ENCODE measurements around the gene NAV3.

NAV3 gene

DNA sequence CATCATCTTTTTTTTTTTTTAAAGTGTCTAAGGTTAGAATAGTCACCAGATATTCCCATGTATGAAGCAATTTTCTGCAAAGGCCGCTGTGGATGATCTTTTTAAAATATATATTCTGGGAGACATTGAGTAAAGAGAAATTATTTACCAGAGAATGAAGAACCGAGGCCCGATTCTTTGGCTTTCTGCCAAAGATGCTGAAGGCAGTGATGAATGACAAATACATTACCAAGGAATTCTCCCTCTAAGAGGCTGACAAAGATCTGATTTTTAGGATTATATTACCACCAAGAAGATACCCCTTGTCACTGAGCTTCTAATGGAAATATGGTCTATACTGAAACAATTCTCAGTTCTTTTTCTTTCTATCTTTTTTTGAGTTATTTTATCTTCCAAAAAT lies 336.8 kb downstream of the NAV3 start:
- H3K27me3 ChIP-seq (ENCODE audit: low read depth, low read length) = no peaks in the 10 kb centered on the region
- no peak overlapping the region for H2AFZ ChIP-seq (ENCODE audit: low read depth, low read length)
- no peaks in the 10 kb centered on the region for H4K20me1 ChIP-seq (ENCODE audit: insufficient read depth, low read length)

GRCh38 chr12:78171061-78171460 lies 340.4 kb downstream of the NAV3 start:
- Histone ChIP-seq H4K20me1 (ENCODE audit: insufficient read depth, low read length) (no peaks in the 10 kb centered on the region), H2AFZ (ENCODE audit: low read depth, low read length) (no peak overlapping the region), H3K27me3 (ENCODE audit: low read depth, low read length) (no peaks in the 10 kb centered on the region), H3K27ac (ENCODE audit: low read length) (no peak overlapping the region), H3K9ac (ENCODE audit: low read length) (no peak overlapping the region), H3K4me3 (ENCODE audit: low read length) (no peak overlapping the region), H3K9me3 (ENCODE audit: insufficient read depth, low read length) (no peaks in the 10 kb centered on the region), H3K36me3 (replicated peaks; ENCODE audit: low read depth, low read length) (no peaks in the 10 kb centered on the region), H3K4me2 (ENCODE audit: low read length) (no peak overlapping the region), H3K4me1 (ENCODE audit: low read length) (no peaks in the 10 kb centered on the region), H3K79me2 (ENCODE audit: low read length) (no peaks in the 10 kb centered on the region)
- TF ChIP-seq EZH2phosphoT487 (IDR thresholded peaks at IDR 0.05; ENCODE audit: low read depth) = no peak
- TF ChIP-seq, protein P1, sequence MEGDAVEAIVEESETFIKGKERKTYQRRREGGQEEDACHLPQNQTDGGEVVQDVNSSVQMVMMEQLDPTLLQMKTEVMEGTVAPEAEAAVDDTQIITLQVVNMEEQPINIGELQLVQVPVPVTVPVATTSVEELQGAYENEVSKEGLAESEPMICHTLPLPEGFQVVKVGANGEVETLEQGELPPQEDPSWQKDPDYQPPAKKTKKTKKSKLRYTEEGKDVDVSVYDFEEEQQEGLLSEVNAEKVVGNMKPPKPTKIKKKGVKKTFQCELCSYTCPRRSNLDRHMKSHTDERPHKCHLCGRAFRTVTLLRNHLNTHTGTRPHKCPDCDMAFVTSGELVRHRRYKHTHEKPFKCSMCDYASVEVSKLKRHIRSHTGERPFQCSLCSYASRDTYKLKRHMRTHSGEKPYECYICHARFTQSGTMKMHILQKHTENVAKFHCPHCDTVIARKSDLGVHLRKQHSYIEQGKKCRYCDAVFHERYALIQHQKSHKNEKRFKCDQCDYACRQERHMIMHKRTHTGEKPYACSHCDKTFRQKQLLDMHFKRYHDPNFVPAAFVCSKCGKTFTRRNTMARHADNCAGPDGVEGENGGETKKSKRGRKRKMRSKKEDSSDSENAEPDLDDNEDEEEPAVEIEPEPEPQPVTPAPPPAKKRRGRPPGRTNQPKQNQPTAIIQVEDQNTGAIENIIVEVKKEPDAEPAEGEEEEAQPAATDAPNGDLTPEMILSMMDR (IDR thresholded peaks at IDR 0.05; ENCODE audit: low read depth, low read length) = no peak

More for the DNA sequence above, 336.8 kb downstream of the NAV3 start:
- no peaks in the 10 kb centered on the region for H3K9me3 ChIP-seq (ENCODE audit: insufficient read depth, low read length)
- H3K36me3 ChIP-seq (replicated peaks; ENCODE audit: low read depth, low read length) = no peaks in the 10 kb centered on the region
- TF ChIP-seq, protein P1 (IDR thresholded peaks at IDR 0.05; ENCODE audit: low read depth, low read length) = no peak
- no peak for TF ChIP-seq EZH2phosphoT487 (IDR thresholded peaks at IDR 0.05; ENCODE audit: low read depth)
- no peaks in the 10 kb centered on the region for H3K79me2 ChIP-seq (ENCODE audit: low read length)
- H3K4me3 ChIP-seq (ENCODE audit: low read length) = no peak overlapping the region
- H3K4me2 ChIP-seq (ENCODE audit: low read length) = no peak overlapping the region
- H3K27ac ChIP-seq (ENCODE audit: low read length) = no peak overlapping the region
- H3K9ac ChIP-seq (ENCODE audit: low read length) = no peak overlapping the region
- H3K4me1 ChIP-seq (ENCODE audit: low read length) = peaks cover 15% of the 10 kb centered on the region

- Histone ChIP-seq H4K20me1 (ENCODE audit: insufficient read depth, low read length) (no peaks in the 10 kb centered on the region), H3K27ac (ENCODE audit: low read length) (no peak overlapping the region), H2AFZ (ENCODE audit: low read depth, low read length) (no peak overlapping the region), H3K4me3 (ENCODE audit: low read length) (no peak overlapping the region), H3K9me3 (ENCODE audit: insufficient read depth, low read length) (no peaks in the 10 kb centered on the region), H3K36me3 (replicated peaks; ENCODE audit: low read depth, low read length) (no peaks in the 10 kb centered on the region), H3K27me3 (ENCODE audit: low read depth, low read length) (no peaks in the 10 kb centered on the region), H3K79me2 (ENCODE audit: low read length) (no peaks in the 10 kb centered on the region), H3K4me1 (ENCODE audit: low read length) (peaks cover 6% of the 10 kb centered on the region; the same call in 1 of the 2 replicates), H3K9ac (ENCODE audit: low read length) (no peak overlapping the region), H3K4me2 (ENCODE audit: low read length) (no peak overlapping the region)
- no peak for TF ChIP-seq EZH2phosphoT487 (IDR thresholded peaks at IDR 0.05; ENCODE audit: low read depth)
- TF ChIP-seq, protein P1 (IDR thresholded peaks at IDR 0.05; ENCODE audit: low read depth, low read length) = no peak
Measured at GRCh38 chr12:78176643-78177042, 345.9 kb downstream of the NAV3 start.

GRCh38 chr12:78177298-78177697 lies 346.6 kb downstream of the NAV3 start:
- Histone ChIP-seq H3K4me3 (ENCODE audit: low read length) (no peak overlapping the region), H4K20me1 (ENCODE audit: insufficient read depth, low read length) (no peaks in the 10 kb centered on the region), H3K4me2 (ENCODE audit: low read length) (no peak overlapping the region), H3K9me3 (ENCODE audit: insufficient read depth, low read length) (no peaks in the 10 kb centered on the region), H3K27ac (ENCODE audit: low read length) (no peak overlapping the region), H3K27me3 (ENCODE audit: low read depth, low read length) (no peaks in the 10 kb centered on the region), H3K79me2 (ENCODE audit: low read length) (no peaks in the 10 kb centered on the region), H3K4me1 (ENCODE audit: low read length) (peaks cover 6% of the 10 kb centered on the region; the same call in 1 of the 2 replicates), H3K36me3 (replicated peaks; ENCODE audit: low read depth, low read length) (no peaks in the 10 kb centered on the region), H3K9ac (ENCODE audit: low read length) (no peak overlapping the region), H2AFZ (ENCODE audit: low read depth, low read length) (no peak overlapping the region)
- TF ChIP-seq, protein P1 (IDR thresholded peaks at IDR 0.05; ENCODE audit: low read depth, low read length) = no peak
- no peak for TF ChIP-seq EZH2phosphoT487 (IDR thresholded peaks at IDR 0.05; ENCODE audit: low read depth)

Data from OCI-LY3 (cell line).